ENCODE data around the gene PLEKHB1.

Gene PLEKHB1

DNA sequence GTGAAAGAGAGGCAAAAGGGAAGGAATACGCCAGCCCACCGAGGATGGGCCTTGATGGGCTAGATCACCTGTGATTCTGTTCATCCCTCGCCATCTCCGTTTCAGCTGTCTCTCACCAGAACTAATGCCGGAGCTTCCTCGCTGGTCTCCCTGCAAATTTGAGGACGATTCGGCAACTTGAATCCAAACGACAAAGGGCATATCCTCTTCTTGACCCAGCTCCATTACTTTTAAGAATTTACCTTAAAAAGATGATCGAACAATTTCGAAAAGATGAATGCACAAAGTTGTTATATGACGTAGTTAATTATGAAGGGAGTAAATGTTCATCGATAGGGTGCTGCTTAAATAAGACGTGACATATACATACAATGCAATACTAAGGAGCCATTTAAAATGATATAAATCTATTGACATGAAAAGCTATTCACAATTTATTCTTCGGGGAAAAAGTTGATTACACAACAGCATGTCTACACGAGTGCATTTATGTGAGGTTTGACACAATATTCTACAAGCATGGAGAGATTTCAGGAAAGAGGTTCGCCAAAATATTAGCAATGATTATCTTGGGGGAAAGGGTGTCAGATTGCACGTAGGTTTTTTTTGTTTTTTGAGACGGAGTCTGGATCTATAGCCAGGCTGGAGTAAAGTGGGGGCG lies 47.5 kb upstream of the PLEKHB1 start:
- H3K27me3 ChIP-seq (ENCODE audit: control insufficient read depth, low read length): no peaks in the 10 kb centered on the region
- peak overlapping the region; percentile 88 for H3K4me3 ChIP-seq (ENCODE audit: low read length)
- H3K4me1 ChIP-seq (ENCODE audit: control insufficient read depth, low read length): peaks cover 40% of the 10 kb centered on the region
- peak overlapping the region; percentile 88 for H3K4me2 ChIP-seq (ENCODE audit: low read length)
- no peaks in the 10 kb centered on the region for H3K36me3 ChIP-seq (ENCODE audit: control insufficient read depth, low read length)
- 0 out of 2 replicates have a peak, but pooled peaks cover 4% of the 10 kb centered on the region for H4K20me1 ChIP-seq (ENCODE audit: control insufficient read depth, insufficient read depth, low read depth, low read length)
- peaks cover 17% of the 10 kb centered on the region for H3F3A ChIP-seq (ENCODE audit: control insufficient read depth, insufficient read depth)
- peak overlapping the region; percentile 80 for H3K27ac ChIP-seq (ENCODE audit: low read depth, low read length)
- H3K79me2 ChIP-seq (ENCODE audit: control insufficient read depth, low read length): peaks cover 40% of the 10 kb centered on the region
- H3K9me2 ChIP-seq (replicated peaks; ENCODE audit: control insufficient read depth, low read length): no peaks in the 10 kb centered on the region
- H3K9me3 ChIP-seq (ENCODE audit: control insufficient read depth, insufficient read depth, low read length): no peaks in the 10 kb centered on the region
- TF ChIP-seq CTCF (IDR thresholded peaks at IDR 0.05; ENCODE audit: low read depth, low read length, poor library complexity, severe bottlenecking) (no peak), EZH2phosphoT487 (IDR thresholded peaks at IDR 0.05; ENCODE audit: borderline replicate concordance, low read length) (no peak)

- Histone ChIP-seq H3K79me2 (ENCODE audit: control insufficient read depth, low read length) (no peaks in the 10 kb centered on the region), H3K9me3 (ENCODE audit: control insufficient read depth, insufficient read depth, low read length) (no peaks in the 10 kb centered on the region), H3K4me3 (ENCODE audit: low read length) (no peak overlapping the region), H3F3A (ENCODE audit: control insufficient read depth, insufficient read depth) (no peaks in the 10 kb centered on the region), H3K36me3 (ENCODE audit: control insufficient read depth, low read length) (no peaks in the 10 kb centered on the region), H4K20me1 (ENCODE audit: control insufficient read depth, insufficient read depth, low read depth, low read length) (no peaks in the 10 kb centered on the region), H3K27me3 (ENCODE audit: control insufficient read depth, low read length) (peaks cover 3% of the 10 kb centered on the region; the same call in 1 of the 2 replicates), H3K9me2 (replicated peaks; ENCODE audit: control insufficient read depth, low read length) (no peaks in the 10 kb centered on the region), H3K27ac (ENCODE audit: low read depth, low read length) (no peak overlapping the region), H3K4me1 (ENCODE audit: control insufficient read depth, low read length) (no peaks in the 10 kb centered on the region), H3K4me2 (ENCODE audit: low read length) (no peak overlapping the region)
- no peak for TF ChIP-seq CTCF (IDR thresholded peaks at IDR 0.05; ENCODE audit: low read depth, low read length, poor library complexity, severe bottlenecking)
- TF ChIP-seq EZH2phosphoT487 (IDR thresholded peaks at IDR 0.05; ENCODE audit: borderline replicate concordance, low read length): no peak
Measured at GRCh38 chr11:73612601-73613140, 33.7 kb upstream of the PLEKHB1 start.

GRCh38 chr11:73614591-73614990 lies 31.8 kb upstream of the PLEKHB1 start:
- H3K27me3 ChIP-seq (ENCODE audit: control insufficient read depth, low read length): peaks cover 3% of the 10 kb centered on the region; the same call in 1 of the 2 replicates
- no peaks in the 10 kb centered on the region for H3K36me3 ChIP-seq (ENCODE audit: control insufficient read depth, low read length)
- H3K4me1 ChIP-seq (ENCODE audit: control insufficient read depth, low read length): no peaks in the 10 kb centered on the region
- no peak overlapping the region for H3K4me2 ChIP-seq (ENCODE audit: low read length)
- TF ChIP-seq EZH2phosphoT487 (IDR thresholded peaks at IDR 0.05; ENCODE audit: borderline replicate concordance, low read length) (no peak), CTCF (IDR thresholded peaks at IDR 0.05; ENCODE audit: low read depth, low read length, poor library complexity, severe bottlenecking) (no peak)
- no peaks in the 10 kb centered on the region for H3K79me2 ChIP-seq (ENCODE audit: control insufficient read depth, low read length)
- H3K27ac ChIP-seq (ENCODE audit: low read depth, low read length): no peak overlapping the region
- no peaks in the 10 kb centered on the region for H3K9me2 ChIP-seq (replicated peaks; ENCODE audit: control insufficient read depth, low read length)
- H3K4me3 ChIP-seq (ENCODE audit: low read length): no peak overlapping the region
- H4K20me1 ChIP-seq (ENCODE audit: control insufficient read depth, insufficient read depth, low read depth, low read length): no peaks in the 10 kb centered on the region
- no peaks in the 10 kb centered on the region for H3F3A ChIP-seq (ENCODE audit: control insufficient read depth, insufficient read depth)
- H3K9me3 ChIP-seq (ENCODE audit: control insufficient read depth, insufficient read depth, low read length): no peaks in the 10 kb centered on the region
